Measurements from ENCODE around the gene TBX10.
A peak's percentile ranks its signal among the peaks of the same experiment; 100 is the strongest.
"Not testable (repeated sequence)": the region's sequence is repeated elsewhere in the genome, so short reads cannot be mapped to it uniquely, and the experiment has no call there.

TBX10 gene

GRCh38 chr11:67640021-67640757 lies 626 bp upstream of the TBX10 start:
- DNase-seq, result peak; percentile 49 to 78

GRCh38 chr11:67638535-67639437 lies 777 bp downstream of the TBX10 start:
- Histone ChIP-seq H3K27me3 (ENCODE audit: insufficient read depth, low read length) (no peaks in the 10 kb centered on the region), H3K79me1 (ENCODE audit: low read length) (no peaks in the 10 kb centered on the region), H3K4ac (ENCODE audit: low read depth, low read length) (no peak overlapping the region), H3K36me3 (ENCODE audit: control insufficient read depth in 1 of 2, insufficient read depth in 2 of 2, low read length in 2 of 2) (no peaks in the 10 kb centered on the region), H3K9ac (ENCODE audit: low read length) (no peak overlapping the region), H2BK12ac (ENCODE audit: low read length) (no peak overlapping the region), H3K9me3 (ENCODE audit: insufficient read depth, low read depth, low read length) (peaks cover 8% of the 10 kb centered on the region), H3K23ac (ENCODE audit: low read length) (no peak overlapping the region), H3K79me2 (ENCODE audit: control insufficient read depth, insufficient read depth, low read length, poor library complexity) (no peaks in the 10 kb centered on the region), H4K12ac (ENCODE audit: low read depth, low read length) (no peak overlapping the region), H3K4me1 (ENCODE audit: control insufficient read depth in 1 of 2, insufficient read depth in 2 of 2, low read length in 2 of 2) (no peaks in the 10 kb centered on the region), H4K91ac (ENCODE audit: low read depth, low read length) (no peak overlapping the region), H3K18ac (ENCODE audit: low read length) (no peak overlapping the region), H3K4me2 (ENCODE audit: low read length) (no peak overlapping the region), H4K8ac (ENCODE audit: low read depth, low read length) (no peak overlapping the region), H2BK5ac (ENCODE audit: low read depth, low read length, poor library complexity) (no peak overlapping the region), H3K4me3 (ENCODE audit: low read depth, low read length) (no peak overlapping the region), H2BK120ac (ENCODE audit: insufficient read depth, low read length, poor library complexity) (no peak overlapping the region), H2AK5ac (ENCODE audit: low read length) (no peak overlapping the region), H3K14ac (ENCODE audit: low read length) (no peak overlapping the region), H3K27ac (ENCODE audit: low read depth, low read length) (no peak overlapping the region), H2AFZ (ENCODE audit: insufficient read depth, low read length, poor library complexity) (no peak overlapping the region)
- no peak for DNase-seq
- WGBS (ENCODE audit: extremely low coverage, insufficient coverage, insufficient read length), result no CpG with 5 or more reads among the region's 24 CpGs

More at GRCh38 chr11:67640021-67640757, 626 bp upstream of the TBX10 start:
- WGBS (ENCODE audit: extremely low coverage, insufficient coverage, insufficient read length), result no CpG with 5 or more reads among the region's 23 CpGs
- H2BK120ac ChIP-seq (ENCODE audit: insufficient read depth, low read length, poor library complexity), result no peak overlapping the region
- no peak overlapping the region for H3K4ac ChIP-seq (ENCODE audit: low read depth, low read length)
- no peaks in the 10 kb centered on the region for H3K36me3 ChIP-seq (ENCODE audit: control insufficient read depth in 1 of 2, insufficient read depth in 2 of 2, low read length in 2 of 2)
- H3K9ac ChIP-seq (ENCODE audit: low read length), result no peak overlapping the region
- H2BK5ac ChIP-seq (ENCODE audit: low read depth, low read length, poor library complexity), result no peak overlapping the region
- H3K27ac ChIP-seq (ENCODE audit: low read depth, low read length), result no peak overlapping the region
- H3K79me2 ChIP-seq (ENCODE audit: control insufficient read depth, insufficient read depth, low read length, poor library complexity), result no peaks in the 10 kb centered on the region
- peaks cover 8% of the 10 kb centered on the region for H3K9me3 ChIP-seq (ENCODE audit: insufficient read depth, low read depth, low read length)
- H2AK5ac ChIP-seq (ENCODE audit: low read length), result no peak overlapping the region
- H4K12ac ChIP-seq (ENCODE audit: low read depth, low read length), result no peak overlapping the region
- H3K4me1 ChIP-seq (ENCODE audit: control insufficient read depth in 1 of 2, insufficient read depth in 2 of 2, low read length in 2 of 2), result no peaks in the 10 kb centered on the region
- H3K14ac ChIP-seq (ENCODE audit: low read length), result no peak overlapping the region
- no peak overlapping the region for H3K18ac ChIP-seq (ENCODE audit: low read length)
- no peak overlapping the region for H2AFZ ChIP-seq (ENCODE audit: insufficient read depth, low read length, poor library complexity)
- H4K91ac ChIP-seq (ENCODE audit: low read depth, low read length), result no peak overlapping the region
- H3K79me1 ChIP-seq (ENCODE audit: low read length), result no peaks in the 10 kb centered on the region
- no peak overlapping the region for H3K4me3 ChIP-seq (ENCODE audit: low read depth, low read length)
- H3K23ac ChIP-seq (ENCODE audit: low read length), result no peak overlapping the region
- H4K8ac ChIP-seq (ENCODE audit: low read depth, low read length), result no peak overlapping the region
- H3K4me2 ChIP-seq (ENCODE audit: low read length), result no peak overlapping the region
- H2BK12ac ChIP-seq (ENCODE audit: low read length), result no peak overlapping the region
- no peaks in the 10 kb centered on the region for H3K27me3 ChIP-seq (ENCODE audit: insufficient read depth, low read length)

GRCh38 chr11:67637441-67637840 lies 2.1 kb downstream of the TBX10 start:
- not testable (repeated sequence) for H3K14ac ChIP-seq (ENCODE audit: low read length); H3K4me3 ChIP-seq (ENCODE audit: low read depth, low read length); H3K9ac ChIP-seq (ENCODE audit: low read length); H3K79me1 ChIP-seq (ENCODE audit: low read length); H2AK5ac ChIP-seq (ENCODE audit: low read length); H3K36me3 ChIP-seq (ENCODE audit: control insufficient read depth in 1 of 2, insufficient read depth in 2 of 2, low read length in 2 of 2); H3K23ac ChIP-seq (ENCODE audit: low read length); H3K4ac ChIP-seq (ENCODE audit: low read depth, low read length); H2BK5ac ChIP-seq (ENCODE audit: low read depth, low read length, poor library complexity); H3K9me3 ChIP-seq (ENCODE audit: insufficient read depth, low read depth, low read length); H3K4me2 ChIP-seq (ENCODE audit: low read length); H4K12ac ChIP-seq (ENCODE audit: low read depth, low read length); H3K27ac ChIP-seq (ENCODE audit: low read depth, low read length); H3K79me2 ChIP-seq (ENCODE audit: control insufficient read depth, insufficient read depth, low read length, poor library complexity); H2BK120ac ChIP-seq (ENCODE audit: insufficient read depth, low read length, poor library complexity); H3K18ac ChIP-seq (ENCODE audit: low read length); H4K91ac ChIP-seq (ENCODE audit: low read depth, low read length); H3K4me1 ChIP-seq (ENCODE audit: control insufficient read depth in 1 of 2, insufficient read depth in 2 of 2, low read length in 2 of 2); H2BK12ac ChIP-seq (ENCODE audit: low read length); H3K27me3 ChIP-seq (ENCODE audit: insufficient read depth, low read length); H4K8ac ChIP-seq (ENCODE audit: low read depth, low read length); DNase-seq; H2AFZ ChIP-seq (ENCODE audit: insufficient read depth, low read length, poor library complexity)
- WGBS (ENCODE audit: extremely low coverage, insufficient coverage, insufficient read length), result no CpG with 5 or more reads among the region's 3 CpGs

- H3K18ac ChIP-seq (ENCODE audit: low read length), result no peak overlapping the region
Observed at GRCh38 chr11:67636962-67637361, 2.6 kb downstream of the TBX10 start.

More at GRCh38 chr11:67636962-67637361, 2.6 kb downstream of the TBX10 start:
- no peak overlapping the region for H2AFZ ChIP-seq (ENCODE audit: insufficient read depth, low read length, poor library complexity)
- H3K23ac ChIP-seq (ENCODE audit: low read length), result no peak overlapping the region
- no peaks in the 10 kb centered on the region for H3K27me3 ChIP-seq (ENCODE audit: insufficient read depth, low read length)
- H4K8ac ChIP-seq (ENCODE audit: low read depth, low read length), result no peak overlapping the region
- no peak overlapping the region for H2BK12ac ChIP-seq (ENCODE audit: low read length)
- no peak overlapping the region for H4K91ac ChIP-seq (ENCODE audit: low read depth, low read length)
- no peak overlapping the region for H2BK5ac ChIP-seq (ENCODE audit: low read depth, low read length, poor library complexity)
- no peaks in the 10 kb centered on the region for H3K79me2 ChIP-seq (ENCODE audit: control insufficient read depth, insufficient read depth, low read length, poor library complexity)
- H3K9me3 ChIP-seq (ENCODE audit: insufficient read depth, low read depth, low read length), result peaks cover 10% of the 10 kb centered on the region
- no peaks in the 10 kb centered on the region for H3K4me1 ChIP-seq (ENCODE audit: control insufficient read depth in 1 of 2, insufficient read depth in 2 of 2, low read length in 2 of 2)
- no peak overlapping the region for H4K12ac ChIP-seq (ENCODE audit: low read depth, low read length)
- no peak overlapping the region for H3K27ac ChIP-seq (ENCODE audit: low read depth, low read length)
- no peak overlapping the region for H3K4me2 ChIP-seq (ENCODE audit: low read length)
- no peak overlapping the region for H2AK5ac ChIP-seq (ENCODE audit: low read length)
- H3K36me3 ChIP-seq (ENCODE audit: control insufficient read depth in 1 of 2, insufficient read depth in 2 of 2, low read length in 2 of 2), result no peaks in the 10 kb centered on the region
- no peak overlapping the region for H3K9ac ChIP-seq (ENCODE audit: low read length)
- H3K79me1 ChIP-seq (ENCODE audit: low read length), result no peaks in the 10 kb centered on the region
- H3K14ac ChIP-seq (ENCODE audit: low read length), result no peak overlapping the region
- WGBS (ENCODE audit: extremely low coverage, insufficient coverage, insufficient read length), result no CpG with 5 or more reads among the region's 6 CpGs
- no peak overlapping the region for H2BK120ac ChIP-seq (ENCODE audit: insufficient read depth, low read length, poor library complexity)
- no peak for DNase-seq
- H3K4ac ChIP-seq (ENCODE audit: low read depth, low read length), result no peak overlapping the region
- no peak overlapping the region for H3K4me3 ChIP-seq (ENCODE audit: low read depth, low read length)
